ENCODE results near the gene CCDC83. TPM values are rescaled to one million over a fixed set of nuclear protein-coding genes. Genes with fewer than 3 reads are reported as not detected.
"Not testable (repeated sequence)": the region's sequence is repeated elsewhere in the genome, so short reads cannot be mapped to it uniquely, and the experiment has no call there.

Gene CCDC83
- total RNA-seq, 1 donor from 2014 or later = not detected

- no peaks in the 10 kb centered on the region for H3K27me3 Mint-ChIP-seq
- DNase-seq (ENCODE audit: low spot score, unreplicated experiment) = no peak
- TF ChIP-seq, protein P1, sequence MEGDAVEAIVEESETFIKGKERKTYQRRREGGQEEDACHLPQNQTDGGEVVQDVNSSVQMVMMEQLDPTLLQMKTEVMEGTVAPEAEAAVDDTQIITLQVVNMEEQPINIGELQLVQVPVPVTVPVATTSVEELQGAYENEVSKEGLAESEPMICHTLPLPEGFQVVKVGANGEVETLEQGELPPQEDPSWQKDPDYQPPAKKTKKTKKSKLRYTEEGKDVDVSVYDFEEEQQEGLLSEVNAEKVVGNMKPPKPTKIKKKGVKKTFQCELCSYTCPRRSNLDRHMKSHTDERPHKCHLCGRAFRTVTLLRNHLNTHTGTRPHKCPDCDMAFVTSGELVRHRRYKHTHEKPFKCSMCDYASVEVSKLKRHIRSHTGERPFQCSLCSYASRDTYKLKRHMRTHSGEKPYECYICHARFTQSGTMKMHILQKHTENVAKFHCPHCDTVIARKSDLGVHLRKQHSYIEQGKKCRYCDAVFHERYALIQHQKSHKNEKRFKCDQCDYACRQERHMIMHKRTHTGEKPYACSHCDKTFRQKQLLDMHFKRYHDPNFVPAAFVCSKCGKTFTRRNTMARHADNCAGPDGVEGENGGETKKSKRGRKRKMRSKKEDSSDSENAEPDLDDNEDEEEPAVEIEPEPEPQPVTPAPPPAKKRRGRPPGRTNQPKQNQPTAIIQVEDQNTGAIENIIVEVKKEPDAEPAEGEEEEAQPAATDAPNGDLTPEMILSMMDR (IDR thresholded peaks at IDR 0.05; ENCODE audit: unreplicated experiment) = no peak
- H3K9me3 Mint-ChIP-seq (ENCODE audit: low read depth) = peaks cover 5% of the 10 kb centered on the region
- H3K4me3 Mint-ChIP-seq (ENCODE audit: low read depth) = no peak overlapping the region
- no peak overlapping the region for H3K27ac Mint-ChIP-seq
- no peaks in the 10 kb centered on the region for H3K4me1 Mint-ChIP-seq (ENCODE audit: low read depth)
- peaks cover 2% of the 10 kb centered on the region for H3K36me3 Mint-ChIP-seq (ENCODE audit: insufficient read depth)
Measured at GRCh38 chr11:85845124-85845631, 10.0 kb upstream of the CCDC83 start.

DNA sequence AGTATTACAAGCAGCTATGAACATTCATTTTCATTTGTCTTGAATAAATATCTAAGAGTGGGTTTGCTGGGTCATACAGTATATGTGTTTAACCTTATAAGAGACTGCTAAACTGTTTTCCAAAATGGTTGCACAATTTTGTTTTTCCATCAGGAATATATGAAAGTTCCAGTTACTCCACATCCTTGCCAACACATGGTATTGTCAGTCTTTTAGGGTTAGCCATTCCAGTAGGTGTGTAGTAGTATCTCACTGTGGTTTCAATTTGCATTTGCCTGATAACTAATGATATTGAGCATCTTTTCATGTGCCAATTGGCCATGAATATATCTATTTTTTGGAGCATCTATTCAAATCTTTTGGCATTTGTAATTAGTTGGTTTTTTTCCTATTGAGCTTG lies 7.7 kb upstream of the CCDC83 start:
- TF ChIP-seq, protein P1 (IDR thresholded peaks at IDR 0.05; ENCODE audit: unreplicated experiment) = no peak
- Mint-ChIP-seq H3K27ac (no peak overlapping the region), H3K27me3 (no peaks in the 10 kb centered on the region), H3K4me1 (ENCODE audit: low read depth) (no peaks in the 10 kb centered on the region), H3K9me3 (ENCODE audit: low read depth) (peaks cover 11% of the 10 kb centered on the region), H3K36me3 (ENCODE audit: insufficient read depth) (peaks cover 7% of the 10 kb centered on the region), H3K4me3 (ENCODE audit: low read depth) (no peak overlapping the region)
- no peak for DNase-seq (ENCODE audit: low spot score, unreplicated experiment)

- no peak for DNase-seq (ENCODE audit: low spot score, unreplicated experiment)
- H3K27ac Mint-ChIP-seq = no peak overlapping the region
- H3K9me3 Mint-ChIP-seq (ENCODE audit: low read depth) = peaks cover 11% of the 10 kb centered on the region
- H3K4me3 Mint-ChIP-seq (ENCODE audit: low read depth) = no peak overlapping the region
- TF ChIP-seq, protein P1 (IDR thresholded peaks at IDR 0.05; ENCODE audit: unreplicated experiment) = no peak
- no peaks in the 10 kb centered on the region for H3K4me1 Mint-ChIP-seq (ENCODE audit: low read depth)
- H3K27me3 Mint-ChIP-seq = no peaks in the 10 kb centered on the region
- peaks cover 6% of the 10 kb centered on the region for H3K36me3 Mint-ChIP-seq (ENCODE audit: insufficient read depth)
Measured at GRCh38 chr11:85848006-85848405, 7.2 kb upstream of the CCDC83 start.

- H3K4me3 Mint-ChIP-seq (ENCODE audit: low read depth) = no peak overlapping the region
- H3K4me1 Mint-ChIP-seq (ENCODE audit: low read depth) = no peaks in the 10 kb centered on the region
- H3K27ac Mint-ChIP-seq = no peak overlapping the region
- H3K9me3 Mint-ChIP-seq (ENCODE audit: low read depth) = peaks cover 11% of the 10 kb centered on the region
- DNase-seq (ENCODE audit: low spot score, unreplicated experiment) = no peak
- TF ChIP-seq, protein P1 (IDR thresholded peaks at IDR 0.05; ENCODE audit: unreplicated experiment) = no peak
- no peaks in the 10 kb centered on the region for H3K27me3 Mint-ChIP-seq
- peaks cover 7% of the 10 kb centered on the region for H3K36me3 Mint-ChIP-seq (ENCODE audit: insufficient read depth)
Measured at GRCh38 chr11:85848556-85848955, 6.6 kb upstream of the CCDC83 start.

- not testable (repeated sequence) for H3K4me1 Mint-ChIP-seq (ENCODE audit: low read depth); H3K4me3 Mint-ChIP-seq (ENCODE audit: low read depth); DNase-seq (ENCODE audit: low spot score, unreplicated experiment); H3K36me3 Mint-ChIP-seq (ENCODE audit: insufficient read depth); H3K27ac Mint-ChIP-seq; H3K27me3 Mint-ChIP-seq
- peaks cover 14% of the 10 kb centered on the region for H3K9me3 Mint-ChIP-seq (ENCODE audit: low read depth)
Measured at GRCh38 chr11:85852754-85853153, 2.4 kb upstream of the CCDC83 start.

- H3K27ac Mint-ChIP-seq; H3K36me3 Mint-ChIP-seq (ENCODE audit: insufficient read depth); H3K4me3 Mint-ChIP-seq (ENCODE audit: low read depth); DNase-seq (ENCODE audit: low spot score, unreplicated experiment); H3K27me3 Mint-ChIP-seq; H3K4me1 Mint-ChIP-seq (ENCODE audit: low read depth): not testable (repeated sequence)
- H3K9me3 Mint-ChIP-seq (ENCODE audit: low read depth) = peaks cover 13% of the 10 kb centered on the region
Measured at GRCh38 chr11:85853541-85853940, 1.6 kb upstream of the CCDC83 start.

All from progenitor cell of endocrine pancreas (in vitro differentiated cells).